Stimulated activated CD8-positive, alpha-beta memory T cell treated with anti-CD3 and anti-CD28 coated beads, Interleukin-2, amount 100 ng/mL, for 1 hour (primary cell): ENCODE data around the gene MYBL2.
A peak's percentile ranks its signal among the peaks of the same experiment; 100 is the strongest.
"Not testable (repeated sequence)": the region's sequence is repeated elsewhere in the genome, so short reads cannot be mapped to it uniquely, and the experiment has no call there.

Experiments used
- DNase-seq, 2 donors: peaks; one replicate each; pipeline ENCODE4 v3.0.0-alpha.2; 2020; ENCODE audit warnings: low read depth in 2 of 2

The MYBL2 gene

GRCh38 chr20:43666376-43667328 lies at the start of gene MYBL2:
Gene MYBL2 (plus strand): TSS chr20:43667114. CDS start chr20:43667284, 170 bp downstream.
- peak; percentile 24 to 40 for DNase-seq

GRCh38 chr20:43631598-43631997 lies 35.3 kb upstream of the MYBL2 start:
- no peak for DNase-seq

GRCh38 chr20:43636429-43636828 lies 30.5 kb upstream of the MYBL2 start:
- no peak for DNase-seq

- DNase-seq = no peak
These were observed 24.4 kb upstream of the MYBL2 start for GRCh38 chr20:43642548-43642947.

GRCh38 chr20:43650997-43651525 lies 15.9 kb upstream of the MYBL2 start:
- no peak for DNase-seq

- not testable (repeated sequence) for DNase-seq
These were observed 15.2 kb upstream of the MYBL2 start for GRCh38 chr20:43651650-43652184.

- DNase-seq = no peak
These were observed 12.9 kb upstream of the MYBL2 start for GRCh38 chr20:43653966-43654365.

GRCh38 chr20:43655176-43655575 lies 11.7 kb upstream of the MYBL2 start:
- DNase-seq = not testable (repeated sequence)

- DNase-seq = no peak
These were observed 11.0 kb upstream of the MYBL2 start for GRCh38 chr20:43655937-43656336.

- no peak for DNase-seq
These were observed 8.7 kb upstream of the MYBL2 start for GRCh38 chr20:43658069-43658722.

- no peak for DNase-seq
These were observed 8.0 kb upstream of the MYBL2 start for GRCh38 chr20:43658723-43659419.

- DNase-seq = no peak
These were observed 3.8 kb upstream of the MYBL2 start for GRCh38 chr20:43662943-43663655.

- no peak for DNase-seq
These were observed 1.3 kb upstream of the MYBL2 start for GRCh38 chr20:43665466-43666176.

- DNase-seq = no peak
These were observed 623 bp downstream of the MYBL2 start for GRCh38 chr20:43667341-43668132.

- no peak for DNase-seq
These were observed 2.4 kb downstream of the MYBL2 start for GRCh38 chr20:43669332-43669731.

- no peak for DNase-seq
These were observed 3.5 kb downstream of the MYBL2 start for GRCh38 chr20:43670423-43670822.

- no peak for DNase-seq
These were observed 9.5 kb downstream of the MYBL2 start for GRCh38 chr20:43676368-43676767.

GRCh38 chr20:43680981-43681380 lies 14.1 kb downstream of the MYBL2 start:
- DNase-seq = no peak

- DNase-seq = no peak
These were observed 14.6 kb downstream of the MYBL2 start for GRCh38 chr20:43681468-43681942.
